Memory B cell (primary cell): ENCODE measurements around the gene PRTN3.
"Not testable (repeated sequence)": the region's sequence is repeated elsewhere in the genome, so short reads cannot be mapped to it uniquely, and the experiment has no call there.

Experiments
- ATAC-seq: fragments of 150-1000 bp; cut with Tn5 transposase; 2 replicates; pipeline ENCODE4 v1.10.0; 2021; ENCODE audit warnings: low read depth, mild to moderate bottlenecking, moderate library complexity
- DNase-seq, 2 donors: peaks; one replicate each; pipeline ENCODE4 v3.0.0; 2022; ENCODE audit warnings: low spot score in 2 of 2
- H3K27ac Mint-ChIP-seq: one replicate; pipeline ENCODE4 v1.8.0; 2022; ENCODE audit warnings: mild to moderate bottlenecking, moderate library complexity, mixed read lengths
- H3K27me3 Mint-ChIP-seq: one replicate; pipeline ENCODE4 v1.8.0; 2022; ENCODE audit warnings: mixed read lengths
- H3K36me3 Mint-ChIP-seq: one replicate; pipeline ENCODE4 v1.8.0; 2022; ENCODE audit warnings: mild to moderate bottlenecking, mixed read lengths
- H3K4me1 Mint-ChIP-seq: one replicate; pipeline ENCODE4 v1.8.0; 2022; ENCODE audit warnings: mixed read lengths
- H3K4me3 Mint-ChIP-seq: one replicate; pipeline ENCODE4 v1.8.0; 2022; ENCODE audit warnings: mild to moderate bottlenecking, moderate library complexity, mixed read lengths
- H3K9me3 Mint-ChIP-seq: one replicate; pipeline ENCODE4 v1.8.0; 2022; ENCODE audit warnings: mixed read lengths

PRTN3 gene

GRCh38 chr19:879711-880438 lies 39.1 kb downstream of the PRTN3 start:
- Mint-ChIP-seq H3K27me3 (no peaks in the 10 kb centered on the region), H3K4me3 (no peak overlapping the region), H3K27ac (peak overlapping the region; percentile 75), H3K9me3 (no peaks in the 10 kb centered on the region), H3K4me1 (peaks cover 9% of the 10 kb centered on the region), H3K36me3 (peaks cover 8% of the 10 kb centered on the region)
- DNase-seq (no peak), ATAC-seq (no peak)

- Mint-ChIP-seq H3K4me1 (peaks cover 5% of the 10 kb centered on the region), H3K27ac (no peak overlapping the region), H3K36me3 (peaks cover 8% of the 10 kb centered on the region), H3K27me3 (no peaks in the 10 kb centered on the region), H3K4me3 (no peak overlapping the region), H3K9me3 (no peaks in the 10 kb centered on the region)
- ATAC-seq (no peak), DNase-seq (no peak)
Observed at GRCh38 chr19:881385-882071, 40.7 kb downstream of the PRTN3 start.

- no peak overlapping the region for H3K4me3 Mint-ChIP-seq
- no peak overlapping the region for H3K27ac Mint-ChIP-seq
- H3K9me3 Mint-ChIP-seq: no peaks in the 10 kb centered on the region
- H3K27me3 Mint-ChIP-seq: no peaks in the 10 kb centered on the region
- ATAC-seq: no peak
- peaks cover 5% of the 10 kb centered on the region for H3K4me1 Mint-ChIP-seq
- DNase-seq: no peak
- H3K36me3 Mint-ChIP-seq: peaks cover 8% of the 10 kb centered on the region
Observed at GRCh38 chr19:882871-883497, 42.2 kb downstream of the PRTN3 start.

GRCh38 chr19:883661-884211 lies 42.9 kb downstream of the PRTN3 start:
- DNase-seq (no peak), ATAC-seq (no peak)
- Mint-ChIP-seq H3K9me3 (no peaks in the 10 kb centered on the region), H3K4me1 (peaks cover 5% of the 10 kb centered on the region), H3K27ac (no peak overlapping the region), H3K27me3 (no peaks in the 10 kb centered on the region), H3K4me3 (no peak overlapping the region), H3K36me3 (peaks cover 8% of the 10 kb centered on the region)

- no peak for DNase-seq
- peaks cover 2% of the 10 kb centered on the region for H3K36me3 Mint-ChIP-seq
Observed at GRCh38 chr19:884420-885211, 43.8 kb downstream of the PRTN3 start.

GRCh38 chr19:885536-886224 lies 44.9 kb downstream of the PRTN3 start:
- Mint-ChIP-seq H3K27ac (no peak overlapping the region), H3K4me3 (no peak overlapping the region), H3K27me3 (no peaks in the 10 kb centered on the region), H3K4me1 (peaks cover 5% of the 10 kb centered on the region), H3K36me3 (peaks cover 2% of the 10 kb centered on the region), H3K9me3 (no peaks in the 10 kb centered on the region)
- ATAC-seq: no peak
- no peak for DNase-seq

More at GRCh38 chr19:884420-885211, 43.8 kb downstream of the PRTN3 start:
- Mint-ChIP-seq H3K27ac (no peak overlapping the region), H3K9me3 (no peaks in the 10 kb centered on the region), H3K4me1 (peaks cover 5% of the 10 kb centered on the region), H3K27me3 (no peaks in the 10 kb centered on the region), H3K4me3 (no peak overlapping the region)
- no peak for ATAC-seq

GRCh38 chr19:887072-887471 lies 46.3 kb downstream of the PRTN3 start:
- no peak overlapping the region for H3K4me3 Mint-ChIP-seq
- no peaks in the 10 kb centered on the region for H3K9me3 Mint-ChIP-seq
- DNase-seq (no peak), ATAC-seq (no peak)
- peaks cover 2% of the 10 kb centered on the region for H3K36me3 Mint-ChIP-seq
- H3K27ac Mint-ChIP-seq: peak overlapping the region; percentile 100
- H3K4me1 Mint-ChIP-seq: peaks cover 11% of the 10 kb centered on the region
- no peaks in the 10 kb centered on the region for H3K27me3 Mint-ChIP-seq

GRCh38 chr19:887599-887998 lies 46.8 kb downstream of the PRTN3 start:
- H3K27me3 Mint-ChIP-seq: no peaks in the 10 kb centered on the region
- H3K4me3 Mint-ChIP-seq: no peak overlapping the region
- DNase-seq: no peak
- ATAC-seq: no peak
- H3K9me3 Mint-ChIP-seq: no peaks in the 10 kb centered on the region
- H3K36me3 Mint-ChIP-seq: peaks cover 4% of the 10 kb centered on the region
- H3K27ac Mint-ChIP-seq: peak overlapping the region; percentile 100
- peaks cover 14% of the 10 kb centered on the region for H3K4me1 Mint-ChIP-seq

- peak overlapping the region; percentile 28 for H3K4me3 Mint-ChIP-seq
- peaks cover 20% of the 10 kb centered on the region for H3K4me1 Mint-ChIP-seq
- H3K36me3 Mint-ChIP-seq: peaks cover 4% of the 10 kb centered on the region
- H3K27ac Mint-ChIP-seq: peak overlapping the region; percentile 100
- DNase-seq (peak in 1 of 2 donors; percentile 59), ATAC-seq (peak; percentile 60)
- no peaks in the 10 kb centered on the region for H3K9me3 Mint-ChIP-seq
- H3K27me3 Mint-ChIP-seq: no peaks in the 10 kb centered on the region
Observed at GRCh38 chr19:888581-889385, 48.0 kb downstream of the PRTN3 start.

- ATAC-seq (no peak), DNase-seq (no peak)
- no peaks in the 10 kb centered on the region for H3K27me3 Mint-ChIP-seq
- H3K4me1 Mint-ChIP-seq: peaks cover 20% of the 10 kb centered on the region
- H3K36me3 Mint-ChIP-seq: peaks cover 4% of the 10 kb centered on the region
- no peaks in the 10 kb centered on the region for H3K9me3 Mint-ChIP-seq
- no peak overlapping the region for H3K4me3 Mint-ChIP-seq
- peak overlapping the region; percentile 100 for H3K27ac Mint-ChIP-seq
Observed at GRCh38 chr19:889662-890295, 49.0 kb downstream of the PRTN3 start.

- H3K27ac Mint-ChIP-seq: peak overlapping the region; percentile 100
- H3K4me3 Mint-ChIP-seq: peak overlapping the region; percentile 59
- peaks cover 20% of the 10 kb centered on the region for H3K4me1 Mint-ChIP-seq
- H3K27me3 Mint-ChIP-seq: no peaks in the 10 kb centered on the region
- ATAC-seq (no peak), DNase-seq (no peak)
- peaks cover 4% of the 10 kb centered on the region for H3K36me3 Mint-ChIP-seq
- no peaks in the 10 kb centered on the region for H3K9me3 Mint-ChIP-seq
Observed at GRCh38 chr19:890831-891230, 50.0 kb downstream of the PRTN3 start.

- peak overlapping the region; percentile 100 for H3K27ac Mint-ChIP-seq
- not testable (repeated sequence) for ATAC-seq, H3K9me3 Mint-ChIP-seq, H3K27me3 Mint-ChIP-seq, H3K36me3 Mint-ChIP-seq
- H3K4me3 Mint-ChIP-seq: peak overlapping the region; percentile 87
- DNase-seq: peak in 1 of 2 donors; percentile 59
- peaks cover 23% of the 10 kb centered on the region for H3K4me1 Mint-ChIP-seq
Observed at GRCh38 chr19:891421-892200, 50.8 kb downstream of the PRTN3 start.
